Measurements from ENCODE around the gene ASRGL1. TPM values are rescaled to one million over a fixed set of nuclear protein-coding genes. Genes with fewer than 3 reads are reported as not detected.

ASRGL1 gene
- total and polyA plus RNA-seq, 4 donors: 3.7 to 15.2 (median 8.1) TPM

DNA sequence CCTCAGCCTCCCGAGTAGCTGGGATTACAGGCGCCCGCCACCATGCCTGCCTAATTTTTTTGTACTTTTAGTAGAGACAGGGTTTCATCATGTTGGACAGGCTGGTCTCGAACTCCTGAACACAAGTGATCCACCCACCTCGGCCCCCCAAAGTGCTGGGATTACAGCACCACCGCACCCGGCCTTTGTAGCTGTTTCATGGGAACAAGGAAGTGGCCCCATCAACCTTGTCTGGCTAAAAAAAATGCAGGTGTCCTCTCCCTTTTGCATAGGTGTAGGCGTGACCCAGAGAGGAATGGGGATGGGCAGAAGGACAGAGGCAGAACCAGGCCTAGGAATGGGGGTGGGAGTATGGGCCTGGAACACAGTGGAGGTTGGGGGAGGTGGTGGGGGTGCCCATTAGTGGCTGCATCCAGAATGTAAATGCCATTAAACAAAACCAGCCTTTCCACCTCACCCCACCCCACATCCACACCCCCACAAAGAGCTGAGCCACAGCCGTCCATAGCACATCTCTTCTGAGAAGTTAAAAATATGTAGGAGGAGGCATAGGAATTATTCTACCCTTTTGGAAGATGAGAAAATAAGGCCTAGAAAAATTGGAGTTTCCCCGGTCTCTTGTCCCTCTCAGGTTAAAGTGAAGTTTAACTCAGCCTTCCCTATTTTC, 58.8 kb downstream of the ASRGL1 start:
- Histone ChIP-seq H3K4me1 (ENCODE audit: control insufficient read depth in 4 of 4, insufficient read depth in 4 of 4, low read length in 3 of 4) (peaks cover 6 to 33% (median 14%) of the 10 kb centered on the region in 4 donors), H3K9me3 (ENCODE audit: control insufficient read depth in 4 of 4, low read length in 3 of 4) (no peaks in the 10 kb centered on the region), H3K36me3 (ENCODE audit: control insufficient read depth in 4 of 4, insufficient read depth in 3 of 4, low read depth in 1 of 4, low read length in 3 of 4) (no peaks in the 10 kb centered on the region), H3K27me3 (ENCODE audit: control insufficient read depth in 4 of 4, insufficient read depth in 4 of 4, low read length in 3 of 4) (no peaks in the 10 kb centered on the region), H3K4me3 (ENCODE audit: low read depth in 1 of 3, low read length in 3 of 3) (no peak overlapping the region), H3K9ac (ENCODE audit: low read depth in 1 of 2, low read length in 2 of 2) (no peak overlapping the region), H3K27ac (ENCODE audit: low read depth in 1 of 2, low read length in 2 of 2) (no peak overlapping the region)
- no peak for TF ChIP-seq RAD21 (IDR thresholded peaks at IDR 0.05)
- no peak for TF ChIP-seq TAF1 (conservative IDR thresholded peaks at IDR 0.05)
- TF ChIP-seq GABPA (IDR thresholded peaks at IDR 0.05 in 1 of 2, conservative IDR thresholded peaks at IDR 0.05 in 1 of 2): no peak
- no peak for TF ChIP-seq HNF4A (conservative IDR thresholded peaks at IDR 0.05)
- TF ChIP-seq, protein P1, sequence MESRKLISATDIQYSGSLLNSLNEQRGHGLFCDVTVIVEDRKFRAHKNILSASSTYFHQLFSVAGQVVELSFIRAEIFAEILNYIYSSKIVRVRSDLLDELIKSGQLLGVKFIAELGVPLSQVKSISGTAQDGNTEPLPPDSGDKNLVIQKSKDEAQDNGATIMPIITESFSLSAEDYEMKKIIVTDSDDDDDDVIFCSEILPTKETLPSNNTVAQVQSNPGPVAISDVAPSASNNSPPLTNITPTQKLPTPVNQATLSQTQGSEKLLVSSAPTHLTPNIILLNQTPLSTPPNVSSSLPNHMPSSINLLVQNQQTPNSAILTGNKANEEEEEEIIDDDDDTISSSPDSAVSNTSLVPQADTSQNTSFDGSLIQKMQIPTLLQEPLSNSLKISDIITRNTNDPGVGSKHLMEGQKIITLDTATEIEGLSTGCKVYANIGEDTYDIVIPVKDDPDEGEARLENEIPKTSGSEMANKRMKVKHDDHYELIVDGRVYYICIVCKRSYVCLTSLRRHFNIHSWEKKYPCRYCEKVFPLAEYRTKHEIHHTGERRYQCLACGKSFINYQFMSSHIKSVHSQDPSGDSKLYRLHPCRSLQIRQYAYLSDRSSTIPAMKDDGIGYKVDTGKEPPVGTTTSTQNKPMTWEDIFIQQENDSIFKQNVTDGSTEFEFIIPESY (IDR thresholded peaks at IDR 0.05): no peak
- no peak for TF ChIP-seq FOXA2 (IDR thresholded peaks at IDR 0.05)
- no peak for TF ChIP-seq HNF4G (IDR thresholded peaks at IDR 0.05)
- TF ChIP-seq, protein P2, sequence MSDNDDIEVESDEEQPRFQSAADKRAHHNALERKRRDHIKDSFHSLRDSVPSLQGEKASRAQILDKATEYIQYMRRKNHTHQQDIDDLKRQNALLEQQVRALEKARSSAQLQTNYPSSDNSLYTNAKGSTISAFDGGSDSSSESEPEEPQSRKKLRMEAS (IDR thresholded peaks at IDR 0.05): no peak
- no peak for TF ChIP-seq EGR1 (IDR thresholded peaks at IDR 0.05; ENCODE audit: low read depth in 2 of 2)
- TF ChIP-seq NR2F2 (IDR thresholded peaks at IDR 0.05): no peak
- no peak for TF ChIP-seq FOXA1 (IDR thresholded peaks at IDR 0.05)
- TF ChIP-seq SP1 (IDR thresholded peaks at IDR 0.05): no peak
- no peak for TF ChIP-seq YY1 (IDR thresholded peaks at IDR 0.05)
- no peak for TF ChIP-seq RXRA (IDR thresholded peaks at IDR 0.05)
- TF ChIP-seq, protein P3, sequence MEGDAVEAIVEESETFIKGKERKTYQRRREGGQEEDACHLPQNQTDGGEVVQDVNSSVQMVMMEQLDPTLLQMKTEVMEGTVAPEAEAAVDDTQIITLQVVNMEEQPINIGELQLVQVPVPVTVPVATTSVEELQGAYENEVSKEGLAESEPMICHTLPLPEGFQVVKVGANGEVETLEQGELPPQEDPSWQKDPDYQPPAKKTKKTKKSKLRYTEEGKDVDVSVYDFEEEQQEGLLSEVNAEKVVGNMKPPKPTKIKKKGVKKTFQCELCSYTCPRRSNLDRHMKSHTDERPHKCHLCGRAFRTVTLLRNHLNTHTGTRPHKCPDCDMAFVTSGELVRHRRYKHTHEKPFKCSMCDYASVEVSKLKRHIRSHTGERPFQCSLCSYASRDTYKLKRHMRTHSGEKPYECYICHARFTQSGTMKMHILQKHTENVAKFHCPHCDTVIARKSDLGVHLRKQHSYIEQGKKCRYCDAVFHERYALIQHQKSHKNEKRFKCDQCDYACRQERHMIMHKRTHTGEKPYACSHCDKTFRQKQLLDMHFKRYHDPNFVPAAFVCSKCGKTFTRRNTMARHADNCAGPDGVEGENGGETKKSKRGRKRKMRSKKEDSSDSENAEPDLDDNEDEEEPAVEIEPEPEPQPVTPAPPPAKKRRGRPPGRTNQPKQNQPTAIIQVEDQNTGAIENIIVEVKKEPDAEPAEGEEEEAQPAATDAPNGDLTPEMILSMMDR (IDR thresholded peaks at IDR 0.05; ENCODE audit: low read depth, low read length, missing input control): no peak
- TF ChIP-seq JUND (IDR thresholded peaks at IDR 0.05): no peak
- TF ChIP-seq, protein P4, sequence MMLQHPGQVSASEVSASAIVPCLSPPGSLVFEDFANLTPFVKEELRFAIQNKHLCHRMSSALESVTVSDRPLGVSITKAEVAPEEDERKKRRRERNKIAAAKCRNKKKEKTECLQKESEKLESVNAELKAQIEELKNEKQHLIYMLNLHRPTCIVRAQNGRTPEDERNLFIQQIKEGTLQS (IDR thresholded peaks at IDR 0.05): no peak
- TF ChIP-seq, protein P5, sequence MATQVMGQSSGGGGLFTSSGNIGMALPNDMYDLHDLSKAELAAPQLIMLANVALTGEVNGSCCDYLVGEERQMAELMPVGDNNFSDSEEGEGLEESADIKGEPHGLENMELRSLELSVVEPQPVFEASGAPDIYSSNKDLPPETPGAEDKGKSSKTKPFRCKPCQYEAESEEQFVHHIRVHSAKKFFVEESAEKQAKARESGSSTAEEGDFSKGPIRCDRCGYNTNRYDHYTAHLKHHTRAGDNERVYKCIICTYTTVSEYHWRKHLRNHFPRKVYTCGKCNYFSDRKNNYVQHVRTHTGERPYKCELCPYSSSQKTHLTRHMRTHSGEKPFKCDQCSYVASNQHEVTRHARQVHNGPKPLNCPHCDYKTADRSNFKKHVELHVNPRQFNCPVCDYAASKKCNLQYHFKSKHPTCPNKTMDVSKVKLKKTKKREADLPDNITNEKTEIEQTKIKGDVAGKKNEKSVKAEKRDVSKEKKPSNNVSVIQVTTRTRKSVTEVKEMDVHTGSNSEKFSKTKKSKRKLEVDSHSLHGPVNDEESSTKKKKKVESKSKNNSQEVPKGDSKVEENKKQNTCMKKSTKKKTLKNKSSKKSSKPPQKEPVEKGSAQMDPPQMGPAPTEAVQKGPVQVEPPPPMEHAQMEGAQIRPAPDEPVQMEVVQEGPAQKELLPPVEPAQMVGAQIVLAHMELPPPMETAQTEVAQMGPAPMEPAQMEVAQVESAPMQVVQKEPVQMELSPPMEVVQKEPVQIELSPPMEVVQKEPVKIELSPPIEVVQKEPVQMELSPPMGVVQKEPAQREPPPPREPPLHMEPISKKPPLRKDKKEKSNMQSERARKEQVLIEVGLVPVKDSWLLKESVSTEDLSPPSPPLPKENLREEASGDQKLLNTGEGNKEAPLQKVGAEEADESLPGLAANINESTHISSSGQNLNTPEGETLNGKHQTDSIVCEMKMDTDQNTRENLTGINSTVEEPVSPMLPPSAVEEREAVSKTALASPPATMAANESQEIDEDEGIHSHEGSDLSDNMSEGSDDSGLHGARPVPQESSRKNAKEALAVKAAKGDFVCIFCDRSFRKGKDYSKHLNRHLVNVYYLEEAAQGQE (IDR thresholded peaks at IDR 0.05): no peak
- 90% methylated on average over 10 of the region's 10 CpGs for WGBS
- no peak for DNase-seq (ENCODE audit: low spot score)
